Ovary (tissue), 9 donors: ENCODE data around the gene KIR3DL1. TPM values are rescaled to one million over a fixed set of nuclear protein-coding genes. Genes with fewer than 3 reads are reported as not detected.
"Not testable (repeated sequence)": the region's sequence is repeated elsewhere in the genome, so short reads cannot be mapped to it uniquely, and the experiment has no call there.

ENCODE experiments used
- DNase-seq, 5 donors: peaks; one replicate each; pipeline ENCODE4 v3.0.0-alpha.2; 2019 to 2020
- H3K27ac ChIP-seq, 2 donors: fragments of 200-600 bp; one replicate each; pipeline versions ENCODE4 v1.5.1 to v1.8.0; 2019 to 2022
- H3K27me3 ChIP-seq: fragments of 200-600 bp; one replicate; pipeline ENCODE4 v1.8.0; 2022
- H3K36me3 ChIP-seq: fragments of 200-600 bp; sonication (generic); one replicate; pipeline ENCODE4 v1.5.1; 2019
- H3K4me1 ChIP-seq: one replicate; pipeline ENCODE4 v1.8.1; 2013; ENCODE audit warnings: mild to moderate bottlenecking, moderate library complexity; ENCODE audit not compliant: insufficient read depth
- H3K4me3 ChIP-seq: fragments of 200-600 bp; sonication (generic); one replicate; pipeline ENCODE4 v1.5.1; 2017
- H3K9me3 ChIP-seq, 2 donors: fragments of 200-600 bp in 1 of 2; sonication (generic) in 1 of 2; one replicate each; pipeline versions ENCODE4 v1.5.1 to v1.8.1; 2013 to 2019; ENCODE audit warnings: mild to moderate bottlenecking in 1 of 2, moderate library complexity in 1 of 2
- CTCF ChIP-seq, 3 donors: fragments of 450-650 bp in 2 of 3; fragments of 200-600 bp in 1 of 3; IDR thresholded peaks; one replicate each; pipeline versions ENCODE4 v1.5.1 to v1.8.0; 2016 to 2022; ENCODE audit warnings: antibody characterized with exemption in 3 of 3, mild to moderate bottlenecking in 1 of 3
- EP300 ChIP-seq: sonication (generic); formaldehyde crosslinking; IDR thresholded peaks from one replicate; pipeline ENCODE4 v1.6.1; 2017; ENCODE audit warnings: antibody characterized with exemption
- POLR2A ChIP-seq: fragments of 450-650 bp; IDR thresholded peaks from one replicate; pipeline ENCODE4 v1.6.1; 2017; ENCODE audit warnings: antibody characterized with exemption, mild to moderate bottlenecking, moderate library complexity
- WGBS, 3 donors: extraction: QIAGEN DNeasy Blood & Tissue Kit in 1 of 3; methylation state at CpG; one replicate each; pipeline versions ENCODE4 v1.1.5 to v1.1.7; 2013 to 2017; 5-methylcytosine and 5-hydroxymethylcytosine counted together
- intact Hi-C, 4 donors: fragments of 100-400 bp; cut with DNase I; formaldehyde crosslinking; loops; one replicate each; pipeline versions ENCODE4 v1.11.0 to v1.15.1; 2022 to 2023
- polyA plus RNA-seq, 2 donors: library from polyadenylated mRNA; stranded (reverse); fragments of 200-250 nt in 1 of 2; fragments of 350-450 nt in 1 of 2; fragmentation: Illumina TruSeq in 1 of 2; extraction: RNeasy Lipid Tissue Mini Kit (QIAGEN cat#74804) in 1 of 2; gene quantifications; one replicate each; pipeline ENCODE4 v1.2.3, GENCODE V29; 2013 to 2014
- total RNA-seq, 7 donors: library from RNA; depleted of rRNA in 2 of 7; stranded (reverse); fragments of >200 nt in 2 of 7; fragmentation: NEBNext Ultra II Directional in 3 of 7; extraction: Animal tissue kit (Norgen Biotek cat#: 25700) in 3 of 7; gene quantifications; one replicate each; pipeline versions ENCODE4 v1.1.0 to v1.2.4, GENCODE V29; 2016 to 2023
- donor health status: DM: no; HTN: no; CAD: no; lungs with moderate emphysema.
- donor health status: DM: no; HTN: no; CAD: no.
- donor health status: Bipolar disorder and iron deficiency.
- donor health status: DM: yes; HTN: yes; CAD: no.
- donor health status: DM: no; HTN: no; CAD: no.
- donor health status: DM: yes; HTN: yes; CAD: no.

Gene KIR3DL1
- total and polyA plus RNA-seq, 9 donors = not detected

GRCh38 chr19:54806516-54806838, 9.8 kb upstream of the KIR3DL1 start:
- WGBS, 3 donors = 44 to 79% (median 54%) methylated on average over 2 of the region's 2 CpGs
- no peaks in the 10 kb centered on the region for H3K27me3 ChIP-seq

GRCh38 chr19:54814571-54814970, 1.7 kb upstream of the KIR3DL1 start:
- WGBS, 3 donors = 61 to 73% (median 63%) methylated on average over 3 of the region's 3 CpGs
- H3K27me3 ChIP-seq, intact Hi-C loops, H3K9me3 ChIP-seq, H3K4me3 ChIP-seq, H3K4me1 ChIP-seq, H3K36me3 ChIP-seq, H3K27ac ChIP-seq, DNase-seq: not testable (repeated sequence)

More at GRCh38 chr19:54806516-54806838, 9.8 kb upstream of the KIR3DL1 start:
- no peak for DNase-seq
- H3K9me3 ChIP-seq = no peaks in the 10 kb centered on the region
- no peaks in the 10 kb centered on the region for H3K4me1 ChIP-seq
- H3K4me3 ChIP-seq = no peak overlapping the region
- H3K27ac ChIP-seq = no peak overlapping the region
- no peaks in the 10 kb centered on the region for H3K36me3 ChIP-seq
- no peak for TF ChIP-seq POLR2A
- TF ChIP-seq CTCF (IDR thresholded peaks at IDR 0.05) = no peak
- no peak for TF ChIP-seq EP300
- intact Hi-C loops = no loop called here

GRCh38 chr19:54817670-54818536, 1.6 kb downstream of the KIR3DL1 start:
- H3K4me1 ChIP-seq = no peaks in the 10 kb centered on the region

GRCh38 chr19:54824416-54824815, 8.1 kb downstream of the KIR3DL1 start:
- intact Hi-C loops = not testable (repeated sequence)
- 64 to 75% (median 71%) methylated on average over 4 of the region's 4 CpGs for WGBS, 3 donors

More at GRCh38 chr19:54817670-54818536, 1.6 kb downstream of the KIR3DL1 start:
- WGBS, 3 donors = 79 to 87% (median 81%) methylated on average over 14 to 15 of the region's 15 CpGs
- no peak for DNase-seq
- H3K36me3 ChIP-seq = no peaks in the 10 kb centered on the region
- H3K9me3 ChIP-seq = no peaks in the 10 kb centered on the region
- TF ChIP-seq CTCF (IDR thresholded peaks at IDR 0.05) (no peak), EP300 (no peak), POLR2A (no peak)
- H3K27me3 ChIP-seq = no peaks in the 10 kb centered on the region
- H3K27ac ChIP-seq = no peak overlapping the region
- intact Hi-C loops = no loop called here
- no peak overlapping the region for H3K4me3 ChIP-seq

GRCh38 chr19:54825326-54825725, 9.1 kb downstream of the KIR3DL1 start:
- H3K9me3 ChIP-seq, H3K27ac ChIP-seq, intact Hi-C loops, H3K4me1 ChIP-seq, H3K36me3 ChIP-seq, H3K4me3 ChIP-seq, DNase-seq, H3K27me3 ChIP-seq: not testable (repeated sequence)
- WGBS, 3 donors = 63 to 67% (median 67%) methylated on average over 7 of the region's 7 CpGs

More at GRCh38 chr19:54824416-54824815, 8.1 kb downstream of the KIR3DL1 start:
- H3K4me3 ChIP-seq, H3K9me3 ChIP-seq, H3K27ac ChIP-seq, DNase-seq, H3K4me1 ChIP-seq, H3K36me3 ChIP-seq, H3K27me3 ChIP-seq: not testable (repeated sequence)

- H3K9me3 ChIP-seq, H3K27me3 ChIP-seq, H3K36me3 ChIP-seq, H3K4me3 ChIP-seq, H3K27ac ChIP-seq, DNase-seq, H3K4me1 ChIP-seq, intact Hi-C loops: not testable (repeated sequence)
- WGBS, 3 donors = 67 to 75% (median 72%) methylated on average over 7 to 8 of the region's 8 CpGs
These were observed 11.8 kb downstream of the KIR3DL1 start for GRCh38 chr19:54828064-54828463.

- DNase-seq, H3K36me3 ChIP-seq, H3K4me3 ChIP-seq, intact Hi-C loops, H3K27ac ChIP-seq, H3K4me1 ChIP-seq, H3K27me3 ChIP-seq, H3K9me3 ChIP-seq: not testable (repeated sequence)
- WGBS, 3 donors = 88 to 92% (median 91%) methylated on average over 14 of the region's 14 CpGs
These were observed 16.2 kb downstream of the KIR3DL1 start, which contains the start of gene KIR2DS4 for GRCh38 chr19:54832496-54832895. Gene KIR2DS4 (plus strand): TSS chr19:54832676.

- intact Hi-C loops, H3K9me3 ChIP-seq, H3K27me3 ChIP-seq, H3K4me3 ChIP-seq, DNase-seq, H3K4me1 ChIP-seq, H3K36me3 ChIP-seq, H3K27ac ChIP-seq: not testable (repeated sequence)
- whole genome bisulfite sequencing, 3 donors = 77 to 88% (median 78%) methylated on average over 5 of the region's 5 CpGs
These were observed 18.9 kb downstream of the KIR3DL1 start for GRCh38 chr19:54835126-54835525.

GRCh38 chr19:54837522-54837921, 21.3 kb downstream of the KIR3DL1 start:
- H3K9me3 ChIP-seq, DNase-seq, H3K27ac ChIP-seq, H3K4me3 ChIP-seq, intact Hi-C loops, H3K36me3 ChIP-seq, H3K4me1 ChIP-seq, H3K27me3 ChIP-seq: not testable (repeated sequence)
- 55 to 59% (median 56%) methylated on average over 2 of the region's 2 CpGs for WGBS, 3 donors

GRCh38 chr19:54843171-54843570, 26.9 kb downstream of the KIR3DL1 start:
- not testable (repeated sequence) for H3K27ac ChIP-seq

More at GRCh38 chr19:54843171-54843570, 26.9 kb downstream of the KIR3DL1 start:
- H3K27me3 ChIP-seq, H3K36me3 ChIP-seq, intact Hi-C loops, DNase-seq, H3K4me3 ChIP-seq, H3K9me3 ChIP-seq, H3K4me1 ChIP-seq: not testable (repeated sequence)
- 59 to 72% (median 71%) methylated on average over 8 of the region's 8 CpGs for whole genome bisulfite sequencing, 3 donors
